ENCODE data around the gene HDAC1.

HDAC1 gene

GRCh38 chr1:32367912-32368635 is 76.2 kb downstream of the HDAC1 start:
- no peaks in the 10 kb centered on the region for H3K9me3 ChIP-seq (ENCODE audit: low read length)
- no peak overlapping the region for H3K4me3 ChIP-seq (ENCODE audit: low read depth in 1 of 2, low read length in 2 of 2)
- no peak overlapping the region for H3K27ac ChIP-seq (ENCODE audit: low read depth, low read length)
- H3K9ac ChIP-seq (ENCODE audit: low read length) = no peak overlapping the region
- no peaks in the 10 kb centered on the region for H3K4me1 ChIP-seq (ENCODE audit: insufficient read depth, low read length)
- H3K36me3 ChIP-seq (ENCODE audit: insufficient read depth, low read length) = peaks cover 52% of the 10 kb centered on the region
- no peaks in the 10 kb centered on the region for H3K27me3 ChIP-seq (ENCODE audit: control insufficient read depth in 1 of 2, insufficient read depth in 2 of 2, low read length in 2 of 2)

DNA sequence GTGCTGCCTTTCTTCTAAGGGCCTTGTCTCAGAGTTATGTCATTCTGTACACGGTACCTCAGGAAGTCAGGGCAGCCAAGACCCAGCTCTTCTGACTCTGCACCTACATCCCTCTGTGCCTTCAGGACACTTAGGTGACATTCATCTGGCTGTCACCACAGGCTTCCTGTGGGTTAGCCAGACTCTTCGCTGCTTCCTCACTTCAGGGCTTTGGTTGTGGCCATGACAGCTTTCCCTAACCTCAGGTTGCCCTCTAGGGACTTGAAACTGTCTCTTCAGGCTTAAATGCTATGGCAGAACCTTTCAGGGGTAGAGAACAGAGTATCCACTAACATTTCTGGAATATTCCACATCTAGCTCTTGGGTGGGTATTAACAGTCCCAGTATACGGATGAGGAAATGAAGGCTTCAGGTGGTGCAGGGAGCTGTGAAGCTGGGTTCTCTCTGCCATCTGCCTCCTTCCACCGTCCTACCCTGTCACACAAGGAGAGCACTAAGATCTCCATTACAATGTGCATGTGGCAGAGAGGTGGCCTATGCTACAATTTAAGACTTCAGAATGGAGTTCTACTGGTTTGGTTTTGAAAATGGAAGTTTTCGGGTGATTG is 80.4 kb downstream of the HDAC1 start:
- H3K36me3 ChIP-seq (ENCODE audit: insufficient read depth, low read length) = peaks cover 73% of the 10 kb centered on the region
- H3K27me3 ChIP-seq (ENCODE audit: control insufficient read depth in 1 of 2, insufficient read depth in 2 of 2, low read length in 2 of 2) = no peaks in the 10 kb centered on the region
- H3K9ac ChIP-seq (ENCODE audit: low read length) = no peak overlapping the region
- no peaks in the 10 kb centered on the region for H3K9me3 ChIP-seq (ENCODE audit: low read length)
- no peak overlapping the region for H3K27ac ChIP-seq (ENCODE audit: low read depth, low read length)
- no peak overlapping the region for H3K4me3 ChIP-seq (ENCODE audit: low read depth in 1 of 2, low read length in 2 of 2)
- H3K4me1 ChIP-seq (ENCODE audit: insufficient read depth, low read length) = no peaks in the 10 kb centered on the region

GRCh38 chr1:32373996-32374592 is 82.2 kb downstream of the HDAC1 start:
- H3K4me3 ChIP-seq (ENCODE audit: low read depth in 1 of 2, low read length in 2 of 2) = no peak overlapping the region
- H3K27me3 ChIP-seq (ENCODE audit: control insufficient read depth in 1 of 2, insufficient read depth in 2 of 2, low read length in 2 of 2) = no peaks in the 10 kb centered on the region
- H3K4me1 ChIP-seq (ENCODE audit: insufficient read depth, low read length) = no peaks in the 10 kb centered on the region
- no peaks in the 10 kb centered on the region for H3K9me3 ChIP-seq (ENCODE audit: low read length)
- H3K9ac ChIP-seq (ENCODE audit: low read length) = no peak overlapping the region
- peaks cover 77% of the 10 kb centered on the region for H3K36me3 ChIP-seq (ENCODE audit: insufficient read depth, low read length)
- no peak overlapping the region for H3K27ac ChIP-seq (ENCODE audit: low read depth, low read length)

DNA sequence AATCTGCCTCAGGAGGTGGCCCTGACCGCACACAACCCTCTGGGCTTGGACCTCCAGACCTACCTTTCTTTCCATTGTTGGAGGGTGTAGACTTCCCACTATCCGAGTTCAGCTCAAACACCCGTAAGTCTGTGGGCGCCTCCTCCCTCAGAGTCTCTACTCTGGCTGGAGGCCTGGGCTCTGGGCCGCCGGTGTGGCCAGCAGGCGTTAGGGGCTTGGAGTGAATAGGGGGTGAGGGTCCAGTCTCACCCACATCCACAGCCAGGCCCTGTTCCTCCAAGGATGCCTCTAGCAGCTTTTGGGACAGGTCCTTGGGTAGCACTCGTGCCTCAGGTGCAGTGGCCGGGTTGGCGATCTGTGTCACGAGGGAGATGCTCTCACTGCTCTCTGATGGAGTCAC is 84.3 kb downstream of the HDAC1 start:
- no peak overlapping the region for H3K4me3 ChIP-seq (ENCODE audit: low read depth in 1 of 2, low read length in 2 of 2)
- no peaks in the 10 kb centered on the region for H3K27me3 ChIP-seq (ENCODE audit: control insufficient read depth in 1 of 2, insufficient read depth in 2 of 2, low read length in 2 of 2)
- peaks cover 98% of the 10 kb centered on the region for H3K36me3 ChIP-seq (ENCODE audit: insufficient read depth, low read length)
- no peak overlapping the region for H3K9ac ChIP-seq (ENCODE audit: low read length)
- no peaks in the 10 kb centered on the region for H3K9me3 ChIP-seq (ENCODE audit: low read length)
- no peak overlapping the region for H3K27ac ChIP-seq (ENCODE audit: low read depth, low read length)
- no peaks in the 10 kb centered on the region for H3K4me1 ChIP-seq (ENCODE audit: insufficient read depth, low read length)

DNA sequence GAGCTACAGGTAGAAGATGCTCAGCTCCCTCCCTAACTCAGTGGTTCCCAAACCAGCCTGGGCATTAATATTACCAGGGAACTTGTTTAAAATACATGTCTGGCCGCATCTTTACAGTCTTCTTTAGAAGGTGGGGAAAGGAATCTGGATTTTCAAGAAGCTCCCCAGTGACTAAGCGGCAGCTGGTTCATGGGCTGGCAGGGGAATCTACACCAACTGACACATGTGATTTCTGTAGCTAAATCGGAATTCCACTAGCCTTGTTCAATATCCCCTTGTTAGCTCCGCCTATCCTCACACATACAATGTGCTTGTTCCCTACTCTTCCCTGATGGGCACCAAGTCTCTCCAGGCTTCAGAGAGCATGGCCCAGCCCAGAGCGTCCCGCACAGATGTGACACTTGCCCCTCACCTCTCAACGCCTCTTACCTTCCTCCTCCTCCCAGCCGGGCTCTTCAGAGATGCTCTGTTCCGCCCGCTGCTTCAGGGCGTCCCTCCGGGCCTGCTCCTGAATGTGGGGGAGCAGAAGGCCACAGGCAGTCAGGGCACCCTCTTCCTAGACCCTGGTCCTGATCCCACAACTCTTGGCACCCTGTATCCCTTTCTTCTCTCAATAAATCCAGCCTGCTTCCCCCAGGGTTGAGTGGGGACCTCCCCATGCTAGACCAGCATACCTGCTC is 85.8 kb downstream of the HDAC1 start:
- peaks cover 99% of the 10 kb centered on the region for H3K36me3 ChIP-seq (ENCODE audit: insufficient read depth, low read length)
- H3K27ac ChIP-seq (ENCODE audit: low read depth, low read length) = no peak overlapping the region
- no peak overlapping the region for H3K9ac ChIP-seq (ENCODE audit: low read length)
- no peaks in the 10 kb centered on the region for H3K27me3 ChIP-seq (ENCODE audit: control insufficient read depth in 1 of 2, insufficient read depth in 2 of 2, low read length in 2 of 2)
- no peak overlapping the region for H3K4me3 ChIP-seq (ENCODE audit: low read depth in 1 of 2, low read length in 2 of 2)
- H3K4me1 ChIP-seq (ENCODE audit: insufficient read depth, low read length) = no peaks in the 10 kb centered on the region
- no peaks in the 10 kb centered on the region for H3K9me3 ChIP-seq (ENCODE audit: low read length)

DNA sequence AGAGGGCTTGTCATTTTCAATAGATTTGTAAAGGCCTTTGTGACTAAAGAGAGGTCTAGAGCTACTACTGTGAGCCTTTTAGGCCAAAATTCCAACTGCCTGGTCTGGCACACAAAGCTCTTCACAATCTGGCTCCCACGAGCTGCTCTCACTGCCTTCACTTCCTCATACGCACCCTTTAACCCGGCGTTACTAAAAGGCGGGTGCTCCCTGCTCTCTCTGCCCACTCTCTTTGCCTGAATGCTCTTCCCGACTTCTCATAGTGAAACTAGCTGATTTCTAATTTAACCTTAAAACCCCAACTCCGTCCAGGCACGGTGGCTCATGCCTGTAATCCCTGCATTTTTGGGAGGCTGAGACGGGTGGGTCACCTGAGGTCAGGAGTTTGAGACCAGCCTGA is 88.2 kb downstream of the HDAC1 start:
- no peak overlapping the region for H3K4me3 ChIP-seq (ENCODE audit: low read depth in 1 of 2, low read length in 2 of 2)
- peaks cover 99% of the 10 kb centered on the region for H3K36me3 ChIP-seq (ENCODE audit: insufficient read depth, low read length)
- no peaks in the 10 kb centered on the region for H3K9me3 ChIP-seq (ENCODE audit: low read length)
- no peak overlapping the region for H3K9ac ChIP-seq (ENCODE audit: low read length)
- H3K27ac ChIP-seq (ENCODE audit: low read depth, low read length) = no peak overlapping the region
- H3K4me1 ChIP-seq (ENCODE audit: insufficient read depth, low read length) = no peaks in the 10 kb centered on the region
- no peaks in the 10 kb centered on the region for H3K27me3 ChIP-seq (ENCODE audit: control insufficient read depth in 1 of 2, insufficient read depth in 2 of 2, low read length in 2 of 2)

All from muscle layer of colon (tissue), 2 donors.